Upper lobe of right lung (tissue), 1 donor: ENCODE measurements around the gene SSBP3. TPM values are rescaled to one million over a fixed set of nuclear protein-coding genes. Genes with fewer than 3 reads are reported as not detected.

Experiments
- ATAC-seq: fragments of 200-7000 bp; cut with Tn5 transposase; one replicate; pipeline ENCODE4 v1.9.1; 2020; ENCODE audit warnings: mild to moderate bottlenecking, moderate library complexity
- DNase-seq: peaks from one replicate; pipeline ENCODE4 v3.0.0-alpha.2; 2020
- H3K27ac ChIP-seq: fragments of 200-600 bp; one replicate; pipeline ENCODE4 v1.8.0; 2022
- H3K27me3 ChIP-seq: fragments of 200-600 bp; one replicate; pipeline ENCODE4 v1.8.0; 2022; ENCODE audit warnings: mild to moderate bottlenecking
- H3K36me3 ChIP-seq: fragments of 200-600 bp; one replicate; pipeline ENCODE4 v1.8.0; 2022
- H3K4me1 ChIP-seq: fragments of 200-600 bp; one replicate; pipeline ENCODE4 v1.8.0; 2022
- H3K4me3 ChIP-seq: fragments of 200-600 bp; one replicate; pipeline ENCODE4 v1.8.0; 2022; ENCODE audit warnings: mild to moderate bottlenecking
- H3K9me3 ChIP-seq: fragments of 200-600 bp; one replicate; pipeline ENCODE4 v1.8.0; 2022
- intact Hi-C: fragments of 100-400 bp; cut with DNase I; formaldehyde crosslinking; loops from one replicate; pipeline ENCODE4 v1.11.0; 2022
- total RNA-seq: library from RNA; stranded (reverse); fragmentation: NEBNext Ultra II Directional; extraction: Animal tissue kit (Norgen Biotek cat#: 25700); gene quantifications from one replicate; pipeline ENCODE4 v1.2.1, GENCODE V29; 2021
- TF ChIP-seq, protein P1 (sequence below): fragments of 200-600 bp; IDR thresholded peaks from one replicate; pipeline ENCODE4 v1.8.0; 2022; ENCODE audit warnings: antibody characterized with exemption
- donor health status: DM: no; HTN: yes; CAD: no; lungs with severe emphysema.

The SSBP3 gene
- total RNA-seq, 1 donor from 2014 or later, result 40.4 TPM

DNA sequence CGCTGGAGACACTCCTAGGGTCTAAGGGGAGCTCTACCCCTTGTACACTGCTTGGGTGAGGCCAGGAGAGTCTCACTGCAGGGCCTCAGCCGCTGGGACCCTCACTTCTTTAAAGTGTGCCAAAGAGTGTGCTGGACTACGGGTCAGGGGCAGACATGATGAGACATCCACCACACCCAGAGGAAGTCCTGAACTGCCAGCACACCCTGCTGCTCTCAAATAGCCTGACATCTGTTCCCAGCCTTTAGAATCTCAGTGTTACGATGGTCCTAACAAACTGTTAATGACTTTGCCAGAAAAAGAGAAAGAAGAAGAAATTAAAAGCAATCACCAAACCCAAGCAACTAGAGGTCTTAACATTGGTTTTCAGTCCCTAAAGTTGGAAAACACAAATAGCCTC lies 157.2 kb downstream of the SSBP3 start:
- Histone ChIP-seq H3K36me3 (peaks cover 4% of the 10 kb centered on the region), H3K4me3 (no peak overlapping the region), H3K27ac (no peak overlapping the region), H3K9me3 (no peaks in the 10 kb centered on the region), H3K4me1 (no peaks in the 10 kb centered on the region), H3K27me3 (no peaks in the 10 kb centered on the region)
- ATAC-seq (no peak), DNase-seq (no peak)
- intact Hi-C loops, result no loop called here
- TF ChIP-seq, protein P1, sequence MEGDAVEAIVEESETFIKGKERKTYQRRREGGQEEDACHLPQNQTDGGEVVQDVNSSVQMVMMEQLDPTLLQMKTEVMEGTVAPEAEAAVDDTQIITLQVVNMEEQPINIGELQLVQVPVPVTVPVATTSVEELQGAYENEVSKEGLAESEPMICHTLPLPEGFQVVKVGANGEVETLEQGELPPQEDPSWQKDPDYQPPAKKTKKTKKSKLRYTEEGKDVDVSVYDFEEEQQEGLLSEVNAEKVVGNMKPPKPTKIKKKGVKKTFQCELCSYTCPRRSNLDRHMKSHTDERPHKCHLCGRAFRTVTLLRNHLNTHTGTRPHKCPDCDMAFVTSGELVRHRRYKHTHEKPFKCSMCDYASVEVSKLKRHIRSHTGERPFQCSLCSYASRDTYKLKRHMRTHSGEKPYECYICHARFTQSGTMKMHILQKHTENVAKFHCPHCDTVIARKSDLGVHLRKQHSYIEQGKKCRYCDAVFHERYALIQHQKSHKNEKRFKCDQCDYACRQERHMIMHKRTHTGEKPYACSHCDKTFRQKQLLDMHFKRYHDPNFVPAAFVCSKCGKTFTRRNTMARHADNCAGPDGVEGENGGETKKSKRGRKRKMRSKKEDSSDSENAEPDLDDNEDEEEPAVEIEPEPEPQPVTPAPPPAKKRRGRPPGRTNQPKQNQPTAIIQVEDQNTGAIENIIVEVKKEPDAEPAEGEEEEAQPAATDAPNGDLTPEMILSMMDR, result no peak

DNA sequence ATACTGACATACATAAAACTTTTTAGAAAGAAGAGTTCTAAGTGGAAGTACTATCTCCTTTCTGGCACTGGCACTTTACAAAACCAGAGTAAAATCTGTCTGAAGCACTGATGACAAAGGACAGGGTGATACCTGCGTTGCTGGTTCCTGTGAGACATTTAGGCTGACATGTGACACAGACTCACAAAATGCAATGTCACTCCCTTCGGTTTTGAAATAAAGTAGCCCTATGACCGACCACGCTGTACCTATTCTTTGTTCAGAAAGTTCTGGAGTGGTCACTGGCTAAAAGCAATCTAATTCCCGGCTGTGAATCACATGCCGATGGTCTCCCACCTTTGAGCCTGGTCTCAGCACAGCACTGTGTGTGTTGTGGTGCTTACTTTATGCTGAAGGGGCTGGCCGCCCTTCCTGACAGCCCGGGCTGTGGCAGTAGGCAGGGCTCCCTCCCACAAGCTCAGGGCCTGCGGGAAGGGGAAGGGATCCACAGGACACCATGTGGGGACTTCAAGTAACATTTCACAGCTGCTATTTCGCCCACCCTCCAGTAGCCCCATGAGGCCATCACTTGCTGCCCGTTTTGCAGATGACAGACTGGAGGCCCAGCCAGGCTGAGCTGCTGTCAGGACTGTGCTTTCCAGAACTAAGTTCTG lies 158.2 kb downstream of the SSBP3 start:
- TF ChIP-seq, protein P1, result no peak
- H3K4me3 ChIP-seq, result no peak overlapping the region
- ATAC-seq (no peak), DNase-seq (no peak)
- no peak overlapping the region for H3K27ac ChIP-seq
- no peaks in the 10 kb centered on the region for H3K4me1 ChIP-seq
- no peaks in the 10 kb centered on the region for H3K27me3 ChIP-seq
- peaks cover 7% of the 10 kb centered on the region for H3K36me3 ChIP-seq
- no peaks in the 10 kb centered on the region for H3K9me3 ChIP-seq
- intact Hi-C loops, result no loop called here

DNA sequence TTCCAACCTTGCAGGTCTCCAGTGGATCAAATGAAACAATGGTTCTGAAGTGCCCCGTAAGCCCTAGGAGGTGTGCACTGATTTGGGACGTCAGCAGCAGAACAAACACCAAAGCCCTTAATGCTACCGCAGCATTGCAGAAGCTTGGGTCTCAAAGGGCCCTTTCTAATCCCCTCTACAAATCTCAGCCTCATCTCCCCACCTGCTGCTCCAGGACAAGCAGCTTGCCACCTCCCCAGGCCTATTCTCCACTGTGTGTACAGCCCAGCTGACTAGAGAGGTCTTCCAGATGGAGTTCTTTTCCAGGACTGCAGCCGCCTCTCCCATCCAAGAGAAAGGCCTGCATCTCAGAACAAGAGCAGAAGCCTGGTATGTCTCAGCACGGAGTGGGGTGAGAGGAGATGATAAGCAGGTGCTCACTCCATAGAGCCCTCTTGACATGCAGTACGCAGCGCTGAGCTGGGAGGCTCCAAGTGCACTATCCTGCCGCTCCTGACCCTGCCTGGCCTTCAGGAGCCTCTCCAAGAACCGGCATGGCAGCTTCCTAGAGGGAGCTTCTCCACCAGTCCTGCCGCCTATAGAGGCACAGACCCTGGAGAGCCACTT lies 160.0 kb downstream of the SSBP3 start:
- H3K4me3 ChIP-seq, result no peak overlapping the region
- no peak overlapping the region for H3K27ac ChIP-seq
- H3K36me3 ChIP-seq, result peaks cover 20% of the 10 kb centered on the region
- ATAC-seq (no peak), DNase-seq (no peak)
- H3K4me1 ChIP-seq, result no peaks in the 10 kb centered on the region
- TF ChIP-seq, protein P1, result no peak
- intact Hi-C loops, result no loop called here
- H3K9me3 ChIP-seq, result no peaks in the 10 kb centered on the region
- H3K27me3 ChIP-seq, result no peaks in the 10 kb centered on the region

DNA sequence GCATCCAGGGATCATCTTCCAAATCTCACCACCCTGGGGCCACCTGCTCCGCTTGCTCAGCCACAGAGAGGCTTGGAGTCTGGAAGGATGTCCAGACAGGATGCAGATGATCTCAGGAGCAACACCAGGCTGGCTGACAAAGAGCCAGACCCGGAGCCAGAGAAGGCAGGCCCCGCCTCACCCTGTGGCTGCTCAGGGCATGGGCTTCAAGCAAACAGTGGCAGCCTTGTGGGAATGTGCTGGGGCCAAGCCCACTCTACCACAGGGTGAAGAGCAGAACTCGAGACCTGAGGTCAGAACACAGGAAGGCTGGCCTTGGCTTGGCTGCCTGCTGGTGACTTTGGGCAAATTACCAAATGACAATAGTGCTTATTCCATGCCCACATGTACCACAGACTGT lies 160.7 kb downstream of the SSBP3 start:
- H3K36me3 ChIP-seq, result peaks cover 20% of the 10 kb centered on the region
- no peaks in the 10 kb centered on the region for H3K4me1 ChIP-seq
- ATAC-seq, result no peak
- no peaks in the 10 kb centered on the region for H3K9me3 ChIP-seq
- no peaks in the 10 kb centered on the region for H3K27me3 ChIP-seq
- no peak overlapping the region for H3K4me3 ChIP-seq
- intact Hi-C loops, result no loop called here
- TF ChIP-seq, protein P1, result no peak
- DNase-seq, result no peak
- H3K27ac ChIP-seq, result no peak overlapping the region

DNA sequence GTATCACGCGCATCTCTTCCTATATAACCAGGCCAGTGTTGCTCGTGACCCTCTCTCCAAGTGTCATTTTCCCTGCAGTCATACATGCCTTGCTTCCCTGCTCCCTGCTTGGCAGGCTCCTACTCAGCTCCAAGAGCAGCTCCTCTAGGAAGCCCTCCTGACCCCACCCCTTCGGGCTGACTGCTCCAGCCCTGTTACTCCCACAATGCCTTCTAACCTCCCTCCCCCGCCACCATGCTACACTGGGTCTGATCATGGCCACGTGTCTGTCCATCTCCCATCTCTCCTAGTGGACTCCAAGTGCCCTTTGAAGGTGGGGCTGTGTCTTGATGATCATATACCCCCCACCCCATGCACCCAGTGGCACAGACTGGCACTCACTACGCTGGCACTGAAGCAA lies 161.5 kb downstream of the SSBP3 start:
- TF ChIP-seq, protein P1, result no peak
- Histone ChIP-seq H3K4me1 (no peaks in the 10 kb centered on the region), H3K27me3 (no peaks in the 10 kb centered on the region), H3K27ac (no peak overlapping the region), H3K9me3 (no peaks in the 10 kb centered on the region), H3K36me3 (peaks cover 21% of the 10 kb centered on the region), H3K4me3 (no peak overlapping the region)
- intact Hi-C loops, result no loop called here
- no peak for ATAC-seq
- no peak for DNase-seq
